ENCODE data around the gene ABHD8.

Gene ABHD8

GRCh38 chr19:17266026-17266425 is 37.2 kb downstream of the ABHD8 start:
- no peak for TF ChIP-seq CTCF (IDR thresholded peaks at IDR 0.05; ENCODE audit: low read depth, low read length)
- no peak for DNase-seq (ENCODE audit: extremely low read depth, low read depth)

DNA sequence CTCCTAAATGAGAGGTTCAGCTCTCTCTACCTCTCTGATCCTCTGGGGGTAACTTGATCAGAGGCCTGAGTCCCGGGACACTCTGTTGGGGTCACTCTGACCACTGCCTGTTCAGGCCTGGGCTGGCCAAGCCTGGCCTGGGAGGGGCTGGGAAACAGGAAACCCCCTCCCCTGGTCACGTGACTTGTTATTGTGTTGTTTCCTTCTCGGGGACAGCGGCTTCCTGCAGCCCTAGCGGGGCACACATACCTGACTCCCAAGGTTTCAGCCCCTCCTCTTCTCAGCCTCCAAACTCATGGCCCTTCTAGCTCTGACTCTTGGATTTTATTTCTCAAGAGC is 38.6 kb downstream of the ABHD8 start, which contains the start of gene USHBP1:
TSS of gene USHBP1 (minus strand) at position 105 of the 339 bp plus-strand sequence. CDS start 446 bp downstream, outside the sequence.
- no peak for TF ChIP-seq CTCF (IDR thresholded peaks at IDR 0.05; ENCODE audit: low read depth, low read length)
- DNase-seq (ENCODE audit: extremely low read depth, low read depth) = no peak

DNA sequence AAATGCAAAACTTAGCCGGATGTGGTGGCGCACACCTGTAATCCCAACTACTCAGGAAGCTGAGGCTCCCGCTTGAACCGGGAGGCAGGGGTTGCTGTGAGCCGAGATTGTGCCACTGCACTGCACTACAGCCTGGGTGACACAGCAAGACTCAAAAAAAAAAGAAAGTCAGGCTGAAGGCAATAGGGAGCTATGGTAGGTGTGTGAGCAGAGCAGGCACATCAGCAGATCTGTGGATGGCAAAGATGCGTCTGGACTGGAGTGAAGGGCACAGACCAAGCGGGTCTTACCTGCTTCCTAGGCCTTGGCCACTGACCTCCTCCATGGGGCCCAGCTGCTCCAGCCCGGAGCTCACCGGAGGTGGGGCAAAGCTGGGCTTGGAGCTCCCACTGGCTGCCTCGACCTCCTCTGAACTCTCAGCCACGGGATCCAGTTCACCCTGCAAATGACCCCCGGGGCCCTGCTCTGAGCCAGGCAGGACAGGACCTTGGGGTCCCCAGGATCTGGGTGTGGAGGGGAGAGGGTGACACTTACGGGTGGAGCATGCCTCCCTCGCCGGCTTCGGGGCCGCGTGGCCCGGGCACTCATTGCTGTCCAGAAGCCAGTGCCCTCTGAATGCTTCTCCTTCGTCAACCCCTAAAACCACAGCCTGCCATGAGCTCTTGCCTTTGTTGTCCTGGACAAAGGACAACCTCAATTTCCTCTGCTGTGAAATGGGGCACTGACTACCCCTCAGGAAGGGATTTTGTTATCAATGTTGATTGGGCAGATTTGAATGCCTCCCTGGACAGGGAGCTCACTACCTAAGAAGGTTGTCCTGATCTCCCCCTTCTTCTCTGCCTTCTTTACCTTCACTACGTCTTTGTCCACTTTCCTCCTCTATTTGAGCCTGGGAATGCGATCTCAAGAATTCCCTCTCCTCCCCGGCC is 39.2 kb downstream of the ABHD8 start:
- no peak for DNase-seq (ENCODE audit: extremely low read depth, low read depth)
- no peak for TF ChIP-seq CTCF (IDR thresholded peaks at IDR 0.05; ENCODE audit: low read depth, low read length)

DNA sequence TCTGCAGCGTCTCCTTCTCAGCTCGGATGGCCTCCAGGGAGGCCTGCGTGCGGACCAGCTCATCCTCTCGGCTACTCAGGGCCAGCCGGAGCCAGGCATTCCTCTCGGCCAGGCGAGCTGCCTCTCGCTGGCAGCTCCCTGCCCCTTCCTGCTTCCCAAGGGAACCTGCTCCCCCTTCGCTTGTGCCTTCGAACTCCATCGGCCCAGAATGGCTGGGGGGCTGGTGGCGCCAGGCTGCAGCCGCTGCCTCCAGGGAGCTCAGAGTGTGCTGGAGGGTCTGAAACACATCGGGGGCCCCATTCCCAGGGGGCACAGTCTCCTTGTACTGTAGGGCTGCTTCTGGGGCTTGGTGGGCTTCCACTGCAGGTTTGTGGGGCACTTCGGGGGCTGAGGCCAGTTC is 40.7 kb downstream of the ABHD8 start:
- no peak for DNase-seq (ENCODE audit: extremely low read depth, low read depth)
- TF ChIP-seq CTCF (IDR thresholded peaks at IDR 0.05; ENCODE audit: low read depth, low read length) = no peak

DNA sequence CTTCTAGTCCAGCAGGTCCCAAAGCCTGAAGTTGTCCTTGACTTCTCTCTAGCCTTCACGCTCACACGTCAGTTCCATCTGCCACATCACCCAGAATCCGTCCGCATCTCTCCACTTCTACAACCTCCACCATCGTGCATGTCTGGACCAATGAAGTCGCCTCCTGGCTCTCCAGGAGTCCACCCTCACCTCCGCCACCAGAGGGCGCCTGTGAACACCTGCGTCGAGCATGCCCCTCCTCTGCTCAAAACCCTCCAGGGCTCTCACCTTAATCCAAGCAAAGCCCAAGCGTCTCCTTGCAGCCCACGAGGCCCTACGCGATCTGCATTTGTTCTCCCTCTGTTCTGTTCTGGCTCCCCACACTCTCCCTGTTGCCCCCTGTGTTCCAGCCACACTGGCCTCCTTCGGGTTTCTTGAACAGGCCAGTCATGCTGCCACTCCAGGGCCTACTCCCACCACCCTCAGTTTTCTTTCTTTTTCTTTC is 42.3 kb downstream of the ABHD8 start:
- peak; percentile 93 for TF ChIP-seq CTCF (IDR thresholded peaks at IDR 0.05; ENCODE audit: low read depth, low read length)
- DNase-seq (ENCODE audit: extremely low read depth, low read depth) = no peak

DNA sequence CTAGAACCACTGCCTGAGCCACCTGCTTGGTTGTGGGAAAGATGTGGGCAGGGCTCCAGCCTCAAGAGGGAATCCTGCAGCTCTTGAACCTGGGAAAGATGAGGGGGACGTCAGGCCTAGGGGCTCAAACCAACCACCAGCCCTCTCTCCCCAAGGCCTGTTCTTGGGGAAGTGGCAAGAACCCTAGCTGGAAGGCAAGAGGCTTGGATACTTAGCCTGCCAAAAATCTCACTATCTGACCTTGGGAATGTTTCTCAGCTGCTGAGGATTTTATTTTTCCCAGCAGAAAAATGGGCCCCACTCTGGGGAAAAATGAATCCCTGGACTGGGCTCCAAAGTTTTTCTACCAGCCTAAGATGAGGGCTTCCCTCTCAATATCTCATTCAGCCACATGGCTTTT is 43.3 kb downstream of the ABHD8 start:
- no peak for TF ChIP-seq CTCF (IDR thresholded peaks at IDR 0.05; ENCODE audit: low read depth, low read length)
- no peak for DNase-seq (ENCODE audit: extremely low read depth, low read depth)

DNA sequence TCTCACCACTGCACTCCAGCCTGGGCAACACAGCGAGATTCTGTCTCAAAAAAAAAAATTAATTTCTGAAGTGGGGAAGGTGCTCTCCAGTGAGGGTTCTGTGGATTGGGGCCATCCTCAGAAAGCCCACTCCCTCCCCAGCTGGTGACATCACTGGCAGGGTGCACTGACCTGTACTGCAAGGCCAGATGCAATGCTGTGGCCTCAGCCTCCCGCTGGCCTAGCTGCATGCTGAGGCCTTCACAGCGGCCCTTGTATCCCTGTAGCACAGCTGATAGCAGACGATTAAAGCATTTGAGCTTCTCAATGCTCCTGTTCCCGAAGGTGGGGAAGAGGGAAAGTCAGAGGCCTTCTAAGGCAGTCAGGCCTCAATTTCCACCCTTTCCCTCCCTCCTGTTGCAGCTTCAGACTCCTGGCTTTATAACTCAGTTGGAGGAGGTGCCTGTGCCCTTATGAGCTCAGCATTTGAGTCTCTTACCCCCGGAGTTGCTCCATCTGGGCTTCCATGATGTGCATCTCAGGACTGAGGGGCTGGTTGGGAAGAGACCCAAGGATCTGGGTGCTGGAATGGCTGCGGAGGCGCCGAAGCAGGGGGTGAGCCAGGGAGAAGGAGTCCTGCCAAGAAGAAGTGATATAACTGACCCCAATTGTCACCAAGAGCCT is 44.0 kb downstream of the ABHD8 start:
- no peak for TF ChIP-seq CTCF (IDR thresholded peaks at IDR 0.05; ENCODE audit: low read depth, low read length)
- no peak for DNase-seq (ENCODE audit: extremely low read depth, low read depth)

Measured in AG09319 (cell line).